Fibroblast of villous mesenchyme (primary cell): ENCODE results near the gene FBN1. TPM values are rescaled to one million over a fixed set of nuclear protein-coding genes. Genes with fewer than 3 reads are reported as not detected.

Source experiments
- DNase-seq: peaks from one replicate; pipeline ENCODE4 v3.0.0-alpha.2; 2010; ENCODE audit warnings: low read depth
- H3K4me3 ChIP-seq: 2 replicates; pipeline ENCODE4 v1.5.1; 2011; ENCODE audit warnings: low read depth, mild to moderate bottlenecking, low read length
- CTCF ChIP-seq: IDR thresholded peaks from 2 replicates; pipeline ENCODE4 v1.5.1; 2012; ENCODE audit warnings: low read depth, mild to moderate bottlenecking, low read length; ENCODE audit not compliant: insufficient read depth
- total RNA-seq: library from RNA; depleted of rRNA; stranded (reverse); fragments of >200 nt; gene quantifications from 2 replicates; pipeline ENCODE4 v1.2.3, GENCODE V29; 2012

FBN1 gene
- total RNA-seq, 1 donor, result 333 TPM

GRCh38 chr15:48380198-48380597 lies 265.3 kb downstream of the FBN1 start:
- no peak overlapping the region for H3K4me3 ChIP-seq

GRCh38 chr15:48375767-48376166 lies 269.7 kb downstream of the FBN1 start:
- H3K4me3 ChIP-seq, result no peak overlapping the region
- DNase-seq, result no peak
- TF ChIP-seq CTCF, result no peak

More at GRCh38 chr15:48380198-48380597, 265.3 kb downstream of the FBN1 start:
- no peak for TF ChIP-seq CTCF
- DNase-seq, result no peak

GRCh38 chr15:48374472-48374871 lies 271.0 kb downstream of the FBN1 start:
- H3K4me3 ChIP-seq, result no peak overlapping the region
- no peak for DNase-seq
- TF ChIP-seq CTCF, result no peak

GRCh38 chr15:48373821-48374451 lies 271.6 kb downstream of the FBN1 start:
- TF ChIP-seq CTCF, result no peak
- H3K4me3 ChIP-seq, result no peak overlapping the region
- peak; percentile 75 for DNase-seq

GRCh38 chr15:48371961-48372360 lies 273.5 kb downstream of the FBN1 start:
- no peak for TF ChIP-seq CTCF
- no peak for DNase-seq
- H3K4me3 ChIP-seq, result no peak overlapping the region

- no peak for DNase-seq
These were observed 274.0 kb downstream of the FBN1 start for GRCh38 chr15:48371550-48371949.

More at GRCh38 chr15:48371550-48371949, 274.0 kb downstream of the FBN1 start:
- no peak overlapping the region for H3K4me3 ChIP-seq
- no peak for TF ChIP-seq CTCF
